ENCODE data around the gene KRT78.
"Not testable (repeated sequence)": the region's sequence is repeated elsewhere in the genome, so short reads cannot be mapped to it uniquely, and the experiment has no call there.

Gene KRT78

GRCh38 chr12:52848661-52849255 lies at the start of gene KRT78:
TSS of gene KRT78 (minus strand) at chr12:52848994. CDS start at chr12:52848930, 64 bp downstream.
- no peak for DNase-seq

GRCh38 chr12:52896190-52897100 lies 47.7 kb upstream of the KRT78 start:
- DNase-seq, result no peak

- no peak for DNase-seq
Measured at GRCh38 chr12:52895726-52896189, 47.0 kb upstream of the KRT78 start.

GRCh38 chr12:52892974-52893373 lies 44.2 kb upstream of the KRT78 start:
- DNase-seq, result no peak

GRCh38 chr12:52892207-52892852 lies 43.5 kb upstream of the KRT78 start:
- no peak for DNase-seq

- no peak for DNase-seq
Measured at GRCh38 chr12:52891044-52891443, 42.2 kb upstream of the KRT78 start.

- DNase-seq, result no peak
Measured at GRCh38 chr12:52890417-52890816, 41.6 kb upstream of the KRT78 start.

GRCh38 chr12:52884526-52885293 lies 35.9 kb upstream of the KRT78 start:
- peak; percentile 83 for DNase-seq

GRCh38 chr12:52880499-52880898 lies 31.7 kb upstream of the KRT78 start:
- DNase-seq, result not testable (repeated sequence)

- DNase-seq, result peak; percentile 76
Measured at GRCh38 chr12:52879394-52880351, 30.9 kb upstream of the KRT78 start.

- no peak for DNase-seq
Measured at GRCh38 chr12:52878507-52879393, 30.0 kb upstream of the KRT78 start.

GRCh38 chr12:52877242-52877641 lies 28.4 kb upstream of the KRT78 start:
- no peak for DNase-seq

- DNase-seq, result no peak
Measured at GRCh38 chr12:52876372-52876771, 27.6 kb upstream of the KRT78 start.

- DNase-seq, result no peak
Measured at GRCh38 chr12:52874573-52875435, 26.0 kb upstream of the KRT78 start.

- peak; percentile 71 for DNase-seq
Measured at GRCh38 chr12:52873832-52874572, 25.2 kb upstream of the KRT78 start.

GRCh38 chr12:52873513-52873831 lies 24.7 kb upstream of the KRT78 start:
- no peak for DNase-seq

- DNase-seq, result no peak
Measured at GRCh38 chr12:52872644-52873389, 24.0 kb upstream of the KRT78 start.

Data from CD4-positive, alpha-beta T cell treated with Interleukin-6 for 4 hours (primary cell).